ENCODE measurements around the gene NHS. TPM values are rescaled to one million over a fixed set of nuclear protein-coding genes. Genes with fewer than 3 reads are reported as not detected.

The NHS gene
- total RNA-seq, 2 donors from 2014 or later = under 0.01 to 1.3 TPM

GRCh38 chrX:17637235-17637634 is 262.2 kb downstream of the NHS start:
- H3K4me1 ChIP-seq = peaks cover 8% of the 10 kb centered on the region
- WGBS, 2 donors = 87 to 93% methylated on average over 3 to 4 of the region's 4 CpGs
- DNase-seq (no peak), ATAC-seq (no peak)
- H3K9me3 ChIP-seq = no peaks in the 10 kb centered on the region
- no peaks in the 10 kb centered on the region for H3K27me3 ChIP-seq
- no peak for TF ChIP-seq CTCF (IDR thresholded peaks at IDR 0.05)
- TF ChIP-seq POLR2A (IDR thresholded peaks at IDR 0.05) = no peak
- H3K36me3 ChIP-seq (replicated peaks in 1 of 2; ENCODE audit: insufficient read depth in 1 of 2, low read depth in 2 of 2) = no peaks in the 10 kb centered on the region
- intact Hi-C loops (cut with DNase I) = no loop called here
- H3K27ac ChIP-seq = no peak overlapping the region
- no peak overlapping the region for H3K4me3 ChIP-seq

GRCh38 chrX:17638731-17639130 is 263.7 kb downstream of the NHS start:
- Histone ChIP-seq H3K4me3 (no peak overlapping the region), H3K36me3 (replicated peaks in 1 of 2; ENCODE audit: insufficient read depth in 1 of 2, low read depth in 2 of 2) (no peaks in the 10 kb centered on the region), H3K4me1 (peaks cover 8% of the 10 kb centered on the region), H3K9me3 (no peaks in the 10 kb centered on the region), H3K27ac (no peak overlapping the region), H3K27me3 (no peaks in the 10 kb centered on the region)
- ATAC-seq (no peak), DNase-seq (no peak)
- intact Hi-C loops (cut with DNase I) = no loop called here
- no peak for TF ChIP-seq POLR2A (IDR thresholded peaks at IDR 0.05)
- TF ChIP-seq CTCF (IDR thresholded peaks at IDR 0.05) = no peak
- 86 to 88% methylated on average over 1 of the region's 1 CpG for WGBS, 2 donors

- no peak overlapping the region for H3K27ac ChIP-seq
These were observed 267.9 kb downstream of the NHS start for GRCh38 chrX:17642891-17643290.

GRCh38 chrX:17643528-17643927 is 268.5 kb downstream of the NHS start:
- intact Hi-C loops (cut with DNase I) = no loop called here
- Histone ChIP-seq H3K36me3 (replicated peaks in 1 of 2; ENCODE audit: insufficient read depth in 1 of 2, low read depth in 2 of 2) (no peaks in the 10 kb centered on the region), H3K27me3 (no peaks in the 10 kb centered on the region), H3K4me1 (no peaks in the 10 kb centered on the region), H3K4me3 (no peak overlapping the region), H3K27ac (no peak overlapping the region), H3K9me3 (no peaks in the 10 kb centered on the region)
- ATAC-seq = no peak
- DNase-seq = no peak
- TF ChIP-seq CTCF (IDR thresholded peaks at IDR 0.05) (no peak), POLR2A (IDR thresholded peaks at IDR 0.05) (no peak)

More at GRCh38 chrX:17642891-17643290, 267.9 kb downstream of the NHS start:
- Histone ChIP-seq H3K9me3 (no peaks in the 10 kb centered on the region), H3K36me3 (replicated peaks in 1 of 2; ENCODE audit: insufficient read depth in 1 of 2, low read depth in 2 of 2) (no peaks in the 10 kb centered on the region), H3K4me1 (no peaks in the 10 kb centered on the region), H3K4me3 (no peak overlapping the region), H3K27me3 (no peaks in the 10 kb centered on the region)
- TF ChIP-seq POLR2A (IDR thresholded peaks at IDR 0.05) = no peak
- TF ChIP-seq CTCF (IDR thresholded peaks at IDR 0.05) = no peak
- intact Hi-C loops (cut with DNase I) = no loop called here
- DNase-seq = no peak
- no peak for ATAC-seq

GRCh38 chrX:17644001-17644400 is 269.0 kb downstream of the NHS start:
- no peaks in the 10 kb centered on the region for H3K27me3 ChIP-seq
- 53 to 69% methylated on average over 1 of the region's 1 CpG for WGBS, 2 donors
- ATAC-seq (no peak), DNase-seq (no peak)
- no peaks in the 10 kb centered on the region for H3K4me1 ChIP-seq
- H3K9me3 ChIP-seq = no peaks in the 10 kb centered on the region
- TF ChIP-seq CTCF (IDR thresholded peaks at IDR 0.05) (no peak), POLR2A (IDR thresholded peaks at IDR 0.05) (no peak)
- intact Hi-C loops (cut with DNase I) = no loop called here
- no peaks in the 10 kb centered on the region for H3K36me3 ChIP-seq (replicated peaks in 1 of 2; ENCODE audit: insufficient read depth in 1 of 2, low read depth in 2 of 2)
- no peak overlapping the region for H3K4me3 ChIP-seq
- H3K27ac ChIP-seq = no peak overlapping the region

Data from body of pancreas (tissue), 4 donors.